Mesendoderm (in vitro differentiated cells): ENCODE data around the gene SLC38A2.
A peak's percentile ranks its signal among the peaks of the same experiment; 100 is the strongest.

Source experiments
- DNase-seq: peaks from one replicate; pipeline ENCODE4 v3.0.0; 2013
- H2AK5ac ChIP-seq: 2 replicates; pipeline ENCODE4 v1.6.1; 2013; ENCODE audit warnings: low read length, inconsistent platforms
- H2BK120ac ChIP-seq: 2 replicates; pipeline ENCODE4 v1.6.1; 2013; ENCODE audit warnings: low read depth, mild to moderate bottlenecking, low read length, moderate library complexity, mixed read lengths
- H2BK15ac ChIP-seq: replicated peaks from 2 replicates; pipeline ENCODE4 v1.6.1; 2013; ENCODE audit warnings: low read depth, mild to moderate bottlenecking, moderate library complexity
- H2BK5ac ChIP-seq: 2 replicates; pipeline ENCODE4 v1.6.1; 2013; ENCODE audit warnings: low read length, inconsistent platforms
- H3K18ac ChIP-seq: 2 replicates; pipeline ENCODE4 v1.6.1; 2013; ENCODE audit warnings: mild to moderate bottlenecking, low read length, mixed read lengths
- H3K23ac ChIP-seq: one replicate; pipeline ENCODE4 v1.6.1; 2013; ENCODE audit warnings: low read length
- H3K27ac ChIP-seq: 2 replicates; pipeline ENCODE4 v1.5.1; 2013; ENCODE audit warnings: low read depth, mild to moderate bottlenecking, inconsistent platforms, low read length, moderate library complexity
- H3K27me3 ChIP-seq: 2 replicates; pipeline ENCODE4 v1.6.1; 2013; ENCODE audit warnings: low read length, control low read depth, mild to moderate bottlenecking, inconsistent platforms; ENCODE audit not compliant: insufficient read depth, poor library complexity
- H3K36me3 ChIP-seq: 2 replicates; pipeline ENCODE4 v1.6.1; 2013; ENCODE audit warnings: low read length, inconsistent platforms; ENCODE audit not compliant: control insufficient read depth, insufficient read depth
- H3K4ac ChIP-seq: one replicate; pipeline ENCODE4 v1.6.1; 2013; ENCODE audit warnings: low read depth, mild to moderate bottlenecking, low read length, moderate library complexity
- H3K4me1 ChIP-seq: 2 replicates; pipeline ENCODE4 v1.6.1; 2013; ENCODE audit warnings: low read depth, low read length, inconsistent platforms; ENCODE audit not compliant: control insufficient read depth
- H3K4me2 ChIP-seq: 2 replicates; pipeline ENCODE4 v1.6.1; 2013; ENCODE audit warnings: low read length
- H3K4me3 ChIP-seq: 2 replicates; pipeline ENCODE4 v1.5.1; 2013; ENCODE audit warnings: mild to moderate bottlenecking, low read length
- H3K56ac ChIP-seq: one replicate; pipeline ENCODE4 v1.6.1; 2013; ENCODE audit warnings: low read length
- H3K79me1 ChIP-seq: 2 replicates; pipeline ENCODE4 v1.6.1; 2013; ENCODE audit warnings: low read length, inconsistent platforms
- H3K79me2 ChIP-seq: 2 replicates; pipeline ENCODE4 v1.6.1; 2013; ENCODE audit warnings: mild to moderate bottlenecking, low read length; ENCODE audit not compliant: control insufficient read depth, insufficient read depth
- H3K9ac ChIP-seq: 2 replicates; pipeline ENCODE4 v1.6.1; 2013; ENCODE audit warnings: low read length, inconsistent platforms
- H4K5ac ChIP-seq: one replicate; pipeline ENCODE4 v1.6.1; 2013; ENCODE audit warnings: low read length
- H4K8ac ChIP-seq: one replicate; pipeline ENCODE4 v1.6.1; 2013; ENCODE audit warnings: low read depth, mild to moderate bottlenecking, control low read depth, low read length, moderate library complexity
- WGBS: extraction: QIAGEN DNeasy Blood & Tissue Kit; methylation state at CpG from one replicate; pipeline ENCODE4 v1.1.7; 2013; ENCODE audit warnings: low lambda C conversion rate, missing lambda C conversion rate; ENCODE audit not compliant: insufficient coverage; ENCODE audit errors: extremely low coverage; 5-methylcytosine and 5-hydroxymethylcytosine counted together

The SLC38A2 gene

DNA sequence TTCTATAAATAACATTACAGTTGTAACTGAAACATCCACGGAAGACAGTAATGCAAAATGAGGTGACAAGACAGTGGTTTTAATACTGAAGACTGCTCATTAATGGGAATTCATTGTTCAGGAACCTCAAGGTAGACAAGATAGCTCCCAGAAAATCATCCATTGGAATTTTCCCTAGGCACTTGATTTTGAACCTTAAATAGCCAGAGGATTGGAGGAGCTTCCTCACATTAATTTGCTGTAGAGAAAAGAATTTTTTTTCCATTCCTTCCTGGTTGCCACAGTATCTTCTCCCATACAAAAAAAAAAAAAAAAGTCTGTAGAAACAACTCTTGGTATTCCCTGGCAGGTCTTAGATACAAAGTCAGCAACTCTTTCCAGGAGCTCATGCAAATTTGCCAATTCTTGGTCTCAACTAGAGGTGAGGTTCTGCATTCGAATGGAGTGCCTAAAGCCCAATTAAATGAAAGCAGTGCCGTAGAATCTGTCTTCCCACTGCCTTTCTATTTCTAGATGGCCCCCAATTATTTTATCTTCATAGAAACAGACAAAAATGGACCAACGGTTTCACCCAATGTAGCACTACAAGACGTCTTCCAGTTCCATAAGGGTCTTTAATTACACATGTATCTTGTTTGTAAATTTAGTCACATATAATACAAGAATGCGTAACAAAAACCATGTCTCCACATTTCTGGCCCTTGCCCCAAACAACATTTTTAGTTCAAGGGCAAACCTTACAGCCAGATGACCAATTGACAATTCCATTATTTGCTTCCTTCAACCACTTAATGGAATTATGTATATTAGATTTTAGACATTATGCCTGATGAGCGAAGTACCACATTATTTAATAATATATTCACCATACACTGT, 13.5 kb downstream of the SLC38A2 start:
- no peak overlapping the region for H3K9ac ChIP-seq
- H3K36me3 ChIP-seq = peaks cover 14% of the 10 kb centered on the region
- H3K4me3 ChIP-seq = no peak overlapping the region
- H4K8ac ChIP-seq = no peak overlapping the region
- H3K18ac ChIP-seq = no peak overlapping the region
- no peak overlapping the region for H3K27ac ChIP-seq
- H3K79me1 ChIP-seq = no peaks in the 10 kb centered on the region
- DNase-seq = peak; percentile 34
- no peaks in the 10 kb centered on the region for H3K4me1 ChIP-seq
- H3K4me2 ChIP-seq = no peak overlapping the region
- no peak overlapping the region for H3K56ac ChIP-seq
- no peaks in the 10 kb centered on the region for H3K27me3 ChIP-seq
- H3K4ac ChIP-seq = no peak overlapping the region
- no peak overlapping the region for H2AK5ac ChIP-seq
- no peaks in the 10 kb centered on the region for H3K79me2 ChIP-seq
- H2BK120ac ChIP-seq = no peak overlapping the region
- H3K23ac ChIP-seq = no peak overlapping the region
- no peak overlapping the region for H2BK15ac ChIP-seq
- H2BK5ac ChIP-seq = no peak overlapping the region
- WGBS = no CpG with 5 or more reads among the region's 7 CpGs
- H4K5ac ChIP-seq = no peak overlapping the region

DNA sequence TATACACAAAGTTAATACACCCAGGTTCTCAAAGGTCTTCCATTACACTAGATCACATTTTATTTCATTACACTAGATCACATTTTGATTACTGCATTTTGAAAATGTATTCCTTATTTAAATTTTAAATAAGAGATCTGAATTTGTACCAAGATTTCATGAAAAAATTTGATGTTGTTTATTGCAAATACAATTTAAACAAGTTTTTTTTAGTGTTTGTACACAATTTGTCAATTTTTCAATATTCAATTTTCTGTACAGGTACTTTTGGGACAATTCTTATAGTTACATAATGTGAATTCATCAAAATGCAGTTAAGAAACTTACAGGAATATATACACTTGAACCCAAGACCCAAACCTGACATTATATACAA, 14.3 kb downstream of the SLC38A2 start:
- no peaks in the 10 kb centered on the region for H3K79me1 ChIP-seq
- H3K56ac ChIP-seq = no peak overlapping the region
- no peak overlapping the region for H3K4me3 ChIP-seq
- peaks cover 14% of the 10 kb centered on the region for H3K36me3 ChIP-seq
- H2BK5ac ChIP-seq = no peak overlapping the region
- no peak overlapping the region for H2BK120ac ChIP-seq
- H3K9ac ChIP-seq = no peak overlapping the region
- no peak overlapping the region for H3K4me2 ChIP-seq
- DNase-seq = no peak
- no peak overlapping the region for H3K18ac ChIP-seq
- no peaks in the 10 kb centered on the region for H3K4me1 ChIP-seq
- no peaks in the 10 kb centered on the region for H3K27me3 ChIP-seq
- no peak overlapping the region for H3K27ac ChIP-seq
- H3K79me2 ChIP-seq = no peaks in the 10 kb centered on the region
- H4K8ac ChIP-seq = no peak overlapping the region
- no peak overlapping the region for H3K4ac ChIP-seq
- H4K5ac ChIP-seq = no peak overlapping the region
- H2BK15ac ChIP-seq = no peak overlapping the region
- H3K23ac ChIP-seq = no peak overlapping the region
- H2AK5ac ChIP-seq = no peak overlapping the region

GRCh38 chr12:46357438-46358324, 14.9 kb downstream of the SLC38A2 start:
- H4K5ac ChIP-seq = no peak overlapping the region
- H3K4me2 ChIP-seq = no peak overlapping the region
- H3K4me1 ChIP-seq = no peaks in the 10 kb centered on the region
- no peak overlapping the region for H2BK15ac ChIP-seq
- H3K23ac ChIP-seq = no peak overlapping the region
- no peak overlapping the region for H3K4me3 ChIP-seq
- H2AK5ac ChIP-seq = no peak overlapping the region
- no peak overlapping the region for H3K18ac ChIP-seq
- H3K79me1 ChIP-seq = no peaks in the 10 kb centered on the region
- H3K79me2 ChIP-seq = no peaks in the 10 kb centered on the region
- H3K27ac ChIP-seq = no peak overlapping the region
- H4K8ac ChIP-seq = no peak overlapping the region
- WGBS = no CpG with 5 or more reads among the region's 6 CpGs
- peaks cover 10% of the 10 kb centered on the region for H3K36me3 ChIP-seq
- peak; percentile 46 for DNase-seq
- no peak overlapping the region for H3K56ac ChIP-seq
- no peak overlapping the region for H2BK120ac ChIP-seq
- H3K27me3 ChIP-seq = no peaks in the 10 kb centered on the region
- no peak overlapping the region for H2BK5ac ChIP-seq
- no peak overlapping the region for H3K4ac ChIP-seq
- no peak overlapping the region for H3K9ac ChIP-seq

GRCh38 chr12:46356655-46357437, 15.7 kb downstream of the SLC38A2 start:
- no peaks in the 10 kb centered on the region for H3K27me3 ChIP-seq
- H3K56ac ChIP-seq = no peak overlapping the region
- no CpG with 5 or more reads among the region's 5 CpGs for WGBS
- no peak overlapping the region for H2AK5ac ChIP-seq
- no peak overlapping the region for H3K4ac ChIP-seq
- no peak overlapping the region for H3K4me3 ChIP-seq
- H3K27ac ChIP-seq = no peak overlapping the region
- peaks cover 10% of the 10 kb centered on the region for H3K36me3 ChIP-seq
- H3K9ac ChIP-seq = no peak overlapping the region
- H3K18ac ChIP-seq = no peak overlapping the region
- DNase-seq = no peak
- H2BK15ac ChIP-seq = no peak overlapping the region
- no peaks in the 10 kb centered on the region for H3K79me2 ChIP-seq
- H3K4me2 ChIP-seq = no peak overlapping the region
- H4K5ac ChIP-seq = no peak overlapping the region
- no peak overlapping the region for H2BK120ac ChIP-seq
- H2BK5ac ChIP-seq = no peak overlapping the region
- no peak overlapping the region for H3K23ac ChIP-seq
- H3K79me1 ChIP-seq = no peaks in the 10 kb centered on the region
- H3K4me1 ChIP-seq = no peaks in the 10 kb centered on the region
- no peak overlapping the region for H4K8ac ChIP-seq

DNA sequence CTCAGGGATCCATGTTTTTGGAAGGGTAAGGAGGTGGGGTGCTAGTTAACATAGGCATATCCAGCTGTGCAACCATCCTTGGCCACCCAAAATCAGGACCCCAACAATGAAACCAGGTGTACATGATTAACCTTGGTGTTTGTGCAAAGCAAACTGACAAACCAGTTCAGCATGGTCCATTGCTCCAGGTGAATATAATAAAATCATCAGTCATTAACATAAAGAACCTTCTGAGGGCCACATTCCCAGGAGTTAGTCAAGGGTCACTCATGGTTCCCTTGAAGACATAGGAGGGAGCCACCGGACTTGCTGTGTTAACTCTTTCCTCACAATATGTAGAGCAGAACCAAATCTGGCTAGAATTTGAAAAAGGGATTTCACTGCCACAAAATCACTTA, 17.8 kb downstream of the SLC38A2 start:
- Histone ChIP-seq H3K4ac (no peak overlapping the region), H3K27me3 (no peaks in the 10 kb centered on the region), H3K56ac (no peak overlapping the region), H3K4me1 (no peaks in the 10 kb centered on the region), H3K9ac (no peak overlapping the region), H3K79me2 (no peaks in the 10 kb centered on the region), H3K27ac (no peak overlapping the region), H3K79me1 (no peaks in the 10 kb centered on the region), H2AK5ac (no peak overlapping the region), H3K36me3 (peaks cover 2% of the 10 kb centered on the region), H3K4me2 (no peak overlapping the region), H3K23ac (no peak overlapping the region), H2BK5ac (no peak overlapping the region), H4K8ac (no peak overlapping the region), H2BK120ac (no peak overlapping the region), H2BK15ac (no peak overlapping the region), H3K4me3 (no peak overlapping the region), H3K18ac (no peak overlapping the region), H4K5ac (no peak overlapping the region)
- no CpG with 5 or more reads among the region's 1 CpG for WGBS
- no peak for DNase-seq
